GM19351 (cell line): ENCODE measurements around the gene CD52.

Source experiments
- ATAC-seq: cut with Tn5 transposase; IDR thresholded peaks from one replicate; pipeline ENCODE4 v1.9.1; 2021; ENCODE audit warnings: mild to moderate bottlenecking, moderate library complexity; ENCODE audit not compliant: unreplicated experiment

CD52 gene

GRCh38 chr1:26352338-26352679, 34.6 kb downstream of the CD52 start:
- ATAC-seq, result no peak

DNA sequence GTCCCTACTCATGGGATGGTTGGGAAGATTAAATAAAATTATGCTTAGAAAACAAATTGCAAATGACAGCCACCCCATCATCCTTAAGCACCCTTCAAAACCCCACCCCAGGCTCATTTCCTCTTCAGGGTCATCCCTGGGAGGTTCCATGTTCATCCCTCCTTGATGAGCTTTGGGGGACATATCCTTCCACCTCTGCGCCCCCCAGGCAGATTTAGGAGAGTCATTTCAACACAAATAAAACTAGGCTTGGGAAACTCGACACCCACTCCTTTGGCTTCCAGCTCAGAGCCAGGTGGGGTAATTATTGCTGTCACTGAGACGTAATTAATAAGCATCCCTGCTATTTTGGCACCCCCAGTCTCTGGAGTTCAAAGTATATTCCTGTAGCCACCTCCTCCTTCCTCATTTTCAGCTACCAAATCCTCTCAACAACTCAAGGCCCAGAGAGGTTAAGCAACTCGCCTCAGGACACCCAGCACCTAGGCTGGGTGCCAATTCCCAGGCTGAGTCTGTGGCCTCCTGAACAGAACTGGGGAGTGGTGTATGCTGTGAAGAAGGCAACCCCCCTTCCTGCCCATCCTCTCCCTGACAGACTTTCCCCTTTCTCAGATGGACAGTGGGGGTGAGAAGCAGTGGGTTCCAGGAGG, 35.6 kb downstream of the CD52 start:
- ATAC-seq, result no peak

DNA sequence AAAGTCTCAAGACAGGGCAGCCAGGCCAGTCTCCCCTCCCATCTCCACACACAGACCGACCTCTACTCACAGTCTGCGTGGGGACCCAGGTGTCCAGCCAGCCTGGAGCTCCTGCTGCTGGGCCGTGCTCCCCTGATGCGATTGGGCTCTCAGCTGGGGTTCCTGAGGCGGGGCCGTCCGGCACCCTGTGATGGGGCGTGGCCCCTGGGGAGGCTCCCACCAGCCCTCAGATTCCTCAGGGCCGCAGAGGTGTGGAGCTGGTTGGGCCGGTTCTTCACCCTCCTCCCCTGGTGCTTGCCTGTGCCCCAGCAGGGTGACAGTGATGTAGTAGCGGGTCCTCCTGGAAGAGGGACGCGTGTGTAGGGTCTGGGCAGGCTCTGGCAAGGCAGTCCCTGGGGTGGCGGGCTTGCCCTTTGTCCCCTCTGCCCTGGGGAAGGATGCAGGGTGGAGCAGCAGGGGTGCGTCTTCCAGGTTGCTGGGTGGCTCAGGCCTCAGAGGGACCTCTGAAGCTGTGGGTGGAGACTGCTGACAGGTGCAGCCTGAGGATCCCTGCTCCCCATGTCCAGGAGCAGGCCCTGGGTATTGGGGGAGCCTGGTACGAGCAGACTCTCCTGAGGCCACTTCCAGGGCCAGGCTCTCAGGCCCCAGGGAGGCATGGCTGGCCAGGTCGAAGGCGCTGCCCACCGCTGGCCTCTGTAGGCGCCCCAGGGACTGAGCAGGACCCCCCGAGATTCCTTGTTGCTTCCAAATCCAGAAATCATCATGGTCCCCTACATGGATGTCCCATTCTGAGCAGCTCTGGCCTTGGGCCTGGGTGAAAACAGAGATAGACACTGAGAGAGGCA, 36.4 kb downstream of the CD52 start, which contains the start of gene CRYBG2:
Gene CRYBG2 (minus strand): TSS at position 155 of the 845 bp plus-strand sequence. CDS start 7,473 bp downstream, outside the sequence.
- ATAC-seq, result no peak

- ATAC-seq, result no peak
These were observed 37.2 kb downstream of the CD52 start for GRCh38 chr1:26354972-26355371.

- no peak for ATAC-seq
These were observed 38.3 kb downstream of the CD52 start for GRCh38 chr1:26356106-26356505.

DNA sequence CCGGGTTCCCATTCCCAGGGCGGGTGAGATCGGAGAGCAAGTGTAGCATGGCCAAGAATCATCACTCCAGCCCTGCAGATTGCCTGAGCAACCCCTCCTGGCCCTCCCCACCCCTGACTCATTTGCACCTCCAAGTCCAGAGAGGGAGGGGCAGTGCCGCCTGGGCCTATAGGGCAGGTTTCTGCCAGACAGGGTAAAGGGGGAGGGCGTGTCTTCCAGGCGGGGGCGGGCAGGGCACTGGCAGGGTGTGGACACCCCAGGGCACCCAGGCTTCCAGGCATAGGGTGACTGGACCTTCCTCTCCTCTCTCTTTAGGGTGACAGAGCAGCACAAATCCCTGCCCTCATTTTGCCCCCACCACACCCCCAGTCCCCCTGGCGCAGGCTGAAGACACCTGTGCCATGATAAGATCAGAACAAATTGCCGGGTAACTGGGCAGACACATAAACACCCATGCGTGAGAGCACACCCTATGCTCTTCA, 39.4 kb downstream of the CD52 start:
- no peak for ATAC-seq

- ATAC-seq, result no peak
These were observed 40.9 kb downstream of the CD52 start for GRCh38 chr1:26358411-26359384.

DNA sequence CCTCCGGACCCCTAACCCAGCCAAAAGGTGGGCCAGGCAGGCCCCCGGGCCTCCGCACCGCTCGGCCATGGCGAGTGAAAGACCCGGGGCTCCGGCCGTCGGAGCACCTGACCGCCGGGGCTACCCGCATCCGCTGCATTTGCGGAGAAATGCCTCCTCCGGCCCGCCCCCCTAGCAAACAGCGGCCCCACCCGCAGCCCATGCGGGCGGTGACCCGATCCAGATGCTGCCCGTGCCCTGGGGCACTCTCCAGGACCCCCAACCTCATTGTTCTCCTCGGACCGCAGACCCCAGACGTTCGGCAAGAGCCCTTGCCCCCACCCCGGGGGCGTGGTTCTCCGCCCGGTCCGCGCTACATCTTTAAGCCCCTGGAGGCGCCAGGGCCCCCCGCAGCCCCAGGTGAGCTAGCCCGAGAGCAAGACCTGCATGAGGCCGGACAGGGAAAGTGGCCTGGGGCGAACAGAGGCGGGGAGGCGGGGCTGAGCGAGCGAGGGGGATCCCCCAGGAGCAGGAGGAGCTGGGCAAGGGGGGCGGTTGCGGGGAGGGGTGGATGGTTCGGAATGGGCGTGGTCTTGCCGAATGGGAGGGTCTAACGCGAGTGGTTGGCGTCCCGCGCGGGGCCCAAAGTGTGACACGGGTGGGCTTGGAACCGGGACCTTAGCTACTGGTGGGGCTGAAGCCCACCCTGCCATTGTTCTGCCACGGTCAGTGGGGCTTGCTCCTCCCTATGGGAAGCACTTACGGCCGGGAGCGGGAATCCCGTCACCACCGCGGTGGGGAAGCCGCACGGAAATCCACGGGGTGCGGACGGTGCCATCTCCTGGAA, 42.4 kb downstream of the CD52 start:
- ATAC-seq, result no peak

DNA sequence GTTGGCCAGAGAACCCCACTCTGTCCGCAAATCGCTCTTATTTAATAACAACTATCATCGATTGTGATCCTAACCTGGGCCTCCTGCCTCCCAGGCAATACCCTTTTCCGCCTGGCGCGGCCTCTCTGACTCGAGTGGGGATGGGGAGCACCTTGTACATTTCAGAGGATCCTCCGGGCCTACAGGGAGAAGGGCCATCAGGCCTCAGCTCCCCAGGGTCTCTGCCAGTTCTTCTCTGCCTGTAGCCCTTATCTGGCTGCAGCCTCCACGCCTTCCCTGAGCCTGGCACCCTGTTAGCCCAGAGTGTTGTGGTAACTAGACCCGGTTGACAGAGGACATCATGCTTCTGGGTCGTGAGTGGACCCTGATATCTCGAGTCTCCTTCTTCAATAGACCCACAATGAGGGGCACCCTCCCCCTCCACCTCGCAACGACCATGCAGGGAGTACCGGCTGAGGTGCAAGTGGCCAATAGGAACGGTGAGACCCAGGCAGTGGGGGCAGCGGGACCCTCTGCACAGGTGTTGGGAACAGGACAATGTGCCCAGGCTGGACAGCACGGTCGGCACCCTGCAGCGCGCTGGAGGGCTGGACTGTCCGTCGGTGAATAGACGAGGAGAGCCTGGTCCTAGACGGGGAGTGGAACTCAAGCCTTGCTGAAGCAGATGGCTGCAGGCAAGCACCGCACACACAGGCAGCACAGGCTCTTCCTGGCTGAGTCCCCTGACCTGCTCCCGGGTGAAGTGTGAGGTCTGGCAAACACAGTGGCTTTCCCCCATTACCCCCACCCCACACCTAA, 43.2 kb downstream of the CD52 start:
- no peak for ATAC-seq

GRCh38 chr1:26361605-26362122, 43.9 kb downstream of the CD52 start:
- ATAC-seq, result no peak

GRCh38 chr1:26362331-26362730, 44.6 kb downstream of the CD52 start:
- ATAC-seq, result no peak

- ATAC-seq, result no peak
These were observed 46.0 kb downstream of the CD52 start for GRCh38 chr1:26363549-26364448.

DNA sequence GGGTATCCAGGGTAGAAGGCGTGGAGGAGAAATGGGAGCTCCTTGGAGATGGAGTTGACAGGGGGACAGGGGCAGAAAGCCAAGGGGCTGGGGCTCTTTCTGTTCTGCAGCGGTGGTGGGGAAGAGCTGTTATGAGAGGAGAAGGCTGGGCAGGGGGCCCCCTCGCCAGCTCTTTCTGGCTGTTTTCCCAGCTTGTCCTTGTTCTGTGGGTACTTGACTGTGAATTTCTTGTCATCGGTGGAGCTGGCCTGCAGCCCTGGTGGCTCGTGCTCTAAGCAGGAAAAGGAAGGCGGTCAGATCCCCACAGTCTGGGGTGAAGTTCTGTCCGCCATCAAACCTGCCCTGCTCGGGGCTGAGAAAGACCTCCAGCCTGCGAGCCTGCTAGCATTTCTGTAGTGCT, 47.2 kb downstream of the CD52 start:
- ATAC-seq, result no peak

DNA sequence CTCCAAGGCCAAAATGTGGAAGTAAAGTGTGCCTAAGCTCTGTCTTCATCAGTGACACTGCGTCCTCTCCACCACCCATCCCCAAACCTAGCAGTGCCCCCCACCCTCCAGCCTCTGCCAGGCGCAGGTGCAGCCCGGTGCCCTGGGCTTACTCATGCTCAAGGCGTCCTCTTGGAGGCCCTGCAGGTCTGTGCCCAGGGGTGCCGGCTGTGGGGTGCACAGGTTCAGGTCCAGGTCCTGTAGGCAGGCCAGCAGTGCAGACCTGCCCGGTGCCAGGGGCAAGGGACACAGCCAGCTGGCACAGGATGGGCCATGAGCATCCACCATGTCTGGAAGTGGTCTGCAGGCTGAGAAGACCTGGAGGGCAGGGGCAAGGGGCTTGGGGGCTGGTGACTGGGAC, 49.7 kb downstream of the CD52 start:
- ATAC-seq, result no peak

DNA sequence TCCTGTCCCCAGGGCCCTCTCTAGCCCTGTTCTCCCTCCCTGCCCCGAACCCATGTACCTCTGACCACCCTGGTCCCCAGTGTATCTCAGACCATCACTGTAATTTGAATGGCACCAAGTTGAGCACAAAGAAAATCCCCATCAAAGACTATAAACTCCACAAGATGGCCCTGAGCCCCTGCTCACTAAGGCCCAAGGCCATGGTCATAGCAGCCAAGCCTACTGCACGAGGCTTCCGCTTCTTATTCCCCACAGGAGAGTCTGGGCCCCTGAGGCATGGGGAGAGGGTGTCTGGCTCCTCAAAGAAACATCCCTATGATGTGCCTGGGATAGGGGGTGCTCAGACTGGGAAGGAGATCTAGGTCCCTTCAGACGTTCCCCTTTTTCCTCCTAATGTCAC, 50.2 kb downstream of the CD52 start:
- ATAC-seq, result no peak

DNA sequence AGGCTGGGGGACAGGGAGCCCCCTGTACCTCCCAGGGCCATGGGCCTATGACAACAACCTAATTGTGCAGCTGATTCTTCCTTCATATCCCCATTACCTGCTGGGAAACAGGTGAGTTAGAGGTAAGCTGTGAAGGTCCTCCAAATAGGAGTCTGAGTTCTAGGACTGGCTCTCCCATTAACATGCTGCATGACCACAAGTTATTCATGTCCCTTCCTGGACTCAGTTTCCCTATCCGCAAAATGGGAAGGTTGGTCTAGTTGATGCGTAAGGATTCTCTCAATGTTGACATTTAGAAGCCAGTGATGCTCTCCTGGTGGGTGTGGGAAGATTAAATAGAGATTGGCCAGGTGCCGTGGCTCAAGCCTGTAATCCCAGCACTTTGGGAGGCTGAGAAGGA, 50.7 kb downstream of the CD52 start:
- ATAC-seq, result no peak
